Stimulated activated CD8-positive, alpha-beta memory T cell treated with anti-CD3 and anti-CD28 coated beads, Interleukin-2, amount 100 ng/mL, for 48 hours (primary cell): ENCODE data around the gene ENAH.

Experiments used
- DNase-seq, 2 donors: peaks; one replicate each; pipeline ENCODE4 v3.0.0-alpha.2; 2020; ENCODE audit warnings: low read depth in 2 of 2

The ENAH gene

GRCh38 chr1:225559902-225560301, 93.0 kb downstream of the ENAH start:
- DNase-seq: no peak

DNA sequence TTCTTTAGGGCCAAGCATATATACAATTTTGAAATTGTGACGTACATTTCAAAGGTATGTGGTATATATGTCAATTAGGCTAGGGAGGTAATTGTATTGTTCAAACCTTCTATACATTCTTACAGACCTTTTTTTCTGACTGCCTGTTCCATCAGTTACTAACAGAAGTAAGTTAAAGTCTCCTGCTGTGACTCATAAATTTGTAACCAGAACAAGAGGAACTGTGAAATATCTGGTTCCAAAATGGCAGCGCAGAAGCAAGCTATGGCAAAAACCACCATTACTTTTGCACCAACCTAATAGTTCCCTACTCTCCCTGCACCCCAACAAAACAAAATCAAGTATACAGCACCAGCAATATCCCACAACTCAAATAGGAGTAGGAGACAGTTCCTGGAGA, 93.6 kb downstream of the ENAH start:
- DNase-seq: no peak

GRCh38 chr1:225556694-225557093, 96.2 kb downstream of the ENAH start:
- DNase-seq: no peak

- DNase-seq: no peak
Measured at GRCh38 chr1:225555821-225556220, 97.1 kb downstream of the ENAH start.

- no peak for DNase-seq
Measured at GRCh38 chr1:225554216-225554812, 98.6 kb downstream of the ENAH start.

DNA sequence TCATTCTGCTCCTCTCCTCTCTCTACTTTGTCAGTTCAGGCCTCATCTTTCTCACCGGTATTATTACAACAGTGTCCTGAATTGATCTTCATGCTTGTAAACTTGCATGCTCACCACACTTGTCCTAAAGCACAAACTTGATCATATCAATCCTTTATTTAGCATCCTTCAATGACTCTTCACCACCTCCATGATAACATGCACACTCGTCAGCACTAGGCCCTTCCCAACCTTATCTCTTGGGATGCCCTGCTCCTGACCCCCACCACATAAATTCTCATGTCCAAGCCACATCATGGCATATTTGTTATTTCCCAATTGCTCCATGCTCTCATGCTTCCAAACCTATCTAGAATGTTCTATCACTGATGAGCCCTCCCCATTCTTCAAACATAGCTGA, 103.1 kb downstream of the ENAH start:
- no peak for DNase-seq

DNA sequence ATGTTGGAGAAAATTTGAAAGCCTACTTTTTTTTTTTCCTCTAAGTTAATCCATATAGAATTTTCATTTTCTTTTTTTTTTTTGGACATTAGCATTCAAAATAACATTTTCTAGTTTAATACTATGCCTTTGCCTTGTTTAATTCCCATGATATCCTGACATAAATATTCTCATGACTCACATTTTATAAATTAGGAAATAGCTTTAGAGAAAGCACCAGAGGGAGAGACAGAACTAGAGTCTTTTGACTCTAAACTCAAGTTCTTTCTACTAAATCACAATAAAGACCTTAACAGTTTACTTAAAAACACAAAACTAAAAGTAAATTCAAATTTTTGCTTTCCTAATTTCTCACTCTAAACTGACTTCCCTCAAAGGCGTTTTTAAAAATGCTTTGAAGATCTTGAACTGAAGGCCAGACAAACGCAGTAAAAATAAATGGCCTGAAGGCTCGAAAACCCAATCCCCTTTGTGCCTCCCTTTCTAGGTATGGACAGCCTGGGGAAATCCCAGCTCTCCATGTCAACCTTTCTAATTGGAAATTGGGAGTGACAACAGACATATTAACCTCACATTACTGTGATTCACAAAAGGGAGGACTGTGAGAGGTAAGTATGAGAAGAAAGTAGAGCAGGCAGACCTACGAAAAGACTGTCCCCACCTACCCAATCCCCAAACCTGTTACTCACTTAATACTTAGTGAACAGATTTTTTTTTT, 104.6 kb downstream of the ENAH start:
- DNase-seq: no peak

DNA sequence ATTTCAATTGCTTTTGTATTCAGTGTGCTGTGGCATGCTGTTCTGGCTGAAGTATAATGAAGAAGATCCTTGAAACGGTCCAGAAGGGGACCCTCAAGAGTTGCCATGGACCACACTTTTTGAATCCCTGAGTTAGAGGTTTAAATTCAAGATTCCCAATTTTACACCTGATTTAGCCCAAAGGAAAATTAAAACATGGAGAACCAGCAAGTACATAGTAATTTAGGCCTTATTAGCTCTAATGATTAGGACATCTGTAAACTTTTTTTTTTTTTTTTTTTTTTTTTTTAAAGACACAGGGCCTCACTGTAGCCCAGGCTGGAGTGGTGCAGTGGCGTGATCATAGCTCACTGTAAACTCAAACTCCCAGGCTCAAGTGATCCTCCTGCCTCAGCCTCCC, 107.3 kb downstream of the ENAH start:
- DNase-seq: no peak

- no peak for DNase-seq
Measured at GRCh38 chr1:225544924-225545323, 108.0 kb downstream of the ENAH start.

GRCh38 chr1:225544263-225544662, 108.7 kb downstream of the ENAH start:
- DNase-seq: no peak

DNA sequence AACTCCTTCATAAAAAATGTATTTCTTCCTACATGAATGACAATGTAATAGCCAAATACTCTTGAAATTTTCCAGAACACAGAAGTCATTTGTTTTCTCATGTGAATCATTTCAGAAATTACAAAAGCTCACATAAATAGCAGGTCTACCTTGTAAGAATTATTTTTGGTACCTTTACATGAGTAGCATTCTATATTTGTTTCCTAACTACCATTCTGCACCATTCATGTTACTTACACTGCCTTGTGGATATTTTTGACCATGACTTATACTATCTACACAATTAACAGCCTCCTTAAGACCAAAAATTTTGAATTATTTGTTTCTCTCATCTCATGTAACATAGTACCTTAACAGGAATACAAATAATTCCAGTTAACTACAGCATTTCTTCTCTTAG, 109.6 kb downstream of the ENAH start:
- DNase-seq: no peak

- DNase-seq: no peak
Measured at GRCh38 chr1:225541383-225541782, 111.5 kb downstream of the ENAH start.

DNA sequence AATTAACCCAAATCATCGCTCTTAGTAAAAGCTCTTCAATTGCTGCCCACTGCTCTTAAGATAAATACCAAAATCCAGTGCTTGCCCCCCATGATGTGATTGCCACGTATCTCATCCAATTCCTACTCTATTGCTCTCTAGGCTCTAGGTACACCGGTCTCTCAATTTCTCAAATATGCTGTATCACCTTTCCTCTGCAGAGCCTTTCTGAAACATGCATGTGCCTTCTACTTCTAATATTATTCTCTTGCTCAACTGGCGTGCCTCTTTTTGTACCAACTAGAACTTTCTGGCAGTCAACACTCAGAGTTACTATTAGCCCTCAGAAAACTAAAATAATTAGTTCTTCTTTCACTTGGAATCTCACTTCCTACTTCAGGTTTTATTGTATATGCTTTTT, 113.3 kb downstream of the ENAH start:
- DNase-seq: no peak

GRCh38 chr1:225539069-225539468, 113.9 kb downstream of the ENAH start:
- DNase-seq: no peak

- no peak for DNase-seq
Measured at GRCh38 chr1:225537554-225538251, 115.2 kb downstream of the ENAH start.

- DNase-seq: no peak
Measured at GRCh38 chr1:225535280-225535679, 117.6 kb downstream of the ENAH start.

GRCh38 chr1:225534772-225535171, 118.2 kb downstream of the ENAH start:
- no peak for DNase-seq

DNA sequence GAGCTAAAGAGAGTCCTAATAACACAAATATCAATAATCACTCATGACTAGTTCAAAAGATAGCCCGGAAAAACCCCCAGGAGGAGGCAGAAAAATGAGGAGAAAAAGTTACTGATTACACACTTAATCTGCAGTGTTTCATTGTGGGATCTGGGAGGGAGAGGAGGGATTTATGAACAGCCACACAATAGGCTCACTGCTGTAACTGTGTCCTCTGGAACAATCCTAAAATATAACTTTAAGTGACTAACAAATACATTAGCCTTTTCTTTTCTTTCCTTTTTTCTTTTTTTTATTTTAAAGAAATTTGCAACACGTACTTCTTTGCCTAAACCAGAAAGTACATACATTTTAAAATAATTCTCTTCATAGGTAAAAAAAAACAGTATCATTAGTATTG, 118.8 kb downstream of the ENAH start:
- no peak for DNase-seq

GRCh38 chr1:225533238-225533637, 119.7 kb downstream of the ENAH start:
- DNase-seq: no peak

- no peak for DNase-seq
Measured at GRCh38 chr1:225532240-225532944, 120.5 kb downstream of the ENAH start.

GRCh38 chr1:225529726-225530125, 123.2 kb downstream of the ENAH start:
- DNase-seq: no peak

DNA sequence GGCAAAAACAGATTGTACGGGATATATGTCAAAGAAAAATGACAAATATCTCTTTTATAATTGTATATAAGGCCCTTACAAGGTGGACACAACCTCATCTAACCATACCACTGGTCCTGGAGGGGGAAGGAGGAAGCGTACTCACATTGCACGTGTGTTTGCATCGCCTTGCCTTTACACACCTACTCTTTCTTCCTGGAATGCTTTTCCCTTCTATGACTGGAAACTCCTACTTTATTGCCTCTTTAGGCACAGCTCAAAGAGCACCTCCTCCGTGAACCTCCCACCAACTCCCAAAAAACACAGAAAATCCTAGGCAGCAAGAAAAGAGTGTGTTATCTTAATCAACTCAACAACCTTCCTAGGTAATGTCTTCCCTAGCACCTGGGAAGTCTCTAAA, 125.3 kb downstream of the ENAH start:
- DNase-seq: no peak

DNA sequence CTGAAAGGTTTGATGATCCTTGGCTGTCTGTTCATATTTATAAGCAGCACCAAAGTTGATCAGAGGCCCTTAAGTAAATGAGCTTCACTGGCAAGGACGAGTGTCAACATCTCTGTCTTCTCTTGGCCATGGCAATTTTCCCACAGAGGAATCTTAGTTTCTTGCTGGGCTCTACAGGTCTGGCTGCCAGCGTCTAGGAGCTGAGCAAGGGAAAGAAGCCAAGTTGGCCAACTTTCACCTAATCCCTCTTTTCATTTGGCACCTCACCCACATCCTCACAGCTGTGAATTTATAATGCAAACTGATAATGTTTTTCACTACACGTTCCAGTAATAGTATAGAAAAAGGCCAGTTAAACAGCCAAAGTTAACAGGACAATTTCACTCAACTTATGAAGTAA, 126.0 kb downstream of the ENAH start:
- DNase-seq: no peak
